ENCODE results near the gene SCUBE1.
"Not testable (repeated sequence)": the region's sequence is repeated elsewhere in the genome, so short reads cannot be mapped to it uniquely, and the experiment has no call there.

The SCUBE1 gene

GRCh38 chr22:43288807-43289420, 54.3 kb downstream of the SCUBE1 start:
- in situ Hi-C loops (cut with HindIII; ENCODE audit: low sequenced_read_pairs), result no loop called here

DNA sequence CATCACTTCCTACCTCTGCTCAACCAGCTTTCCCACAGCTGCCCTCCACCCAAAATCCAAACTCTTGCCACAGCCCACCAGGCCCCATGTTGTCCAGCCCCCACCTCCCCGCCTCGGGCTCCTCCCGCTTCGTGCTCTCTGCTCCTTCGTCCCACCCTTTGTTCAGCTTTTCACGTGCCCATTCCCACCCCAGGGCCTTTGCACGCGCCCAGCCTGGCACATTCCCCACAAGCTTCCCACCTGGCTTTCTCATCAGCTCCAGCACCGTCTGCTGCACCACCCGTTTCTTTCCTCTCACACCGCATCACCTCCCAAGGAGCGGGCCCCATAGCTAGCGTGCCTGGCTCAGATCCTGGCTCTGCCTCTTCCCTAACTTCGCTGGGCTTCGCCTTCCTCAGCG, 54.8 kb downstream of the SCUBE1 start:
- in situ Hi-C loops (cut with HindIII; ENCODE audit: low sequenced_read_pairs), result no loop called here

DNA sequence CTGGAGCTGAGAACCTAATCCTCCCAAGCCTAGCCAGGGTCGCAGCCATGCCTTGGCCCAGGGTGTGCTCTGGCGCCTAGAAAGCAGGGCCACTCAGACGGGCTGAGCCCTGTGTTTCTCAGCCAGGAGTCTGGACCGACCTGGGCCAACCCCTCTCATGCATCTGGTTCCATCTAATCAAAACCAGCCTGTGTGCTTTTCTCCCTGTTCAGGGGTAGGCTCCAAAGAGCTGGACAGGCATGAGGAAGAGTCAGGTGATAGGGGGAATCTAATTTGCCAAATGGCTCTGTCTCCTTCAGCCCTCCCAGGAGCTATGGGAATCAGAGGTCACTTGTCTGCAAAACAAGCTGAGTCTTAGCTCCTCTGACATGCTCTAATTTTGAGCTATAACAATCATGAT, 55.7 kb downstream of the SCUBE1 start:
- in situ Hi-C loops (cut with HindIII; ENCODE audit: low sequenced_read_pairs), result no loop called here

GRCh38 chr22:43281394-43281793, 61.8 kb downstream of the SCUBE1 start:
- in situ Hi-C loops (cut with HindIII; ENCODE audit: low sequenced_read_pairs), result no loop called here

GRCh38 chr22:43280523-43280886, 62.7 kb downstream of the SCUBE1 start:
- in situ Hi-C loops (cut with HindIII; ENCODE audit: low sequenced_read_pairs), result not testable (repeated sequence)

DNA sequence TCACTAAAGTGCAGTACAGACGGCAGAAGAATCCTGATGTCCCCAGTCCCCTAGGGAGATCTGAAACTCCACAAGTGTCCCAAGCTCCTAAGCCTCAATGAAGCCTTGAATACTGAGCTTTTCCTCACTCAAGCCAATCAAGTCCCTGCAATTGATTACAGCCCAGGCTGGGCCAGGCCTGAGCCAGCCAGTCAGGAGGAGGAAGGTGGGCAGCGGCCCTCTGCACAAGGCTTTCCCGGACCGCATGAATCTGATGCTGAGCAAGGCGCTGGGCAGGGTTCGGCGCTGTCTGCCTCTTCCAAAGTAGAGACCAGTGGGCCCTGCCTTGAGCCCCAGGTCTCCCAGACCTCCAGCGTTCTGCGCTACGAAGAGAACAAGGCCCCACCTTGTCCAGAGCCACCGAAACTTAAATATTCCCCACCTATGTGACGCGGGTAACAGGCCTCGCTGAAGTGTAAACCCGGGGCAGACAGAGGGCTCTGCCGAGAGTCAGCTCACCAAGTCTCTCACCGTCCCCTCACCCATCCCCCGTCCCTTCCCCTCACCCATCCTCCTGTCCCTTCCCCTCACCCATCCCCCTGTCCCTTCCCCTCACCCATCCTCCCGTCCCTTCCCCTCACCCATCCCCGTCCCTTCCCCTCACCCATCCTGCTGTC, 63.2 kb downstream of the SCUBE1 start:
- in situ Hi-C loops (cut with HindIII; ENCODE audit: low sequenced_read_pairs), result no loop called here

GRCh38 chr22:43277987-43278601, 65.1 kb downstream of the SCUBE1 start:
- in situ Hi-C loops (cut with HindIII; ENCODE audit: low sequenced_read_pairs), result no loop called here

GRCh38 chr22:43277091-43277490, 66.1 kb downstream of the SCUBE1 start:
- in situ Hi-C loops (cut with HindIII; ENCODE audit: low sequenced_read_pairs), result no loop called here

DNA sequence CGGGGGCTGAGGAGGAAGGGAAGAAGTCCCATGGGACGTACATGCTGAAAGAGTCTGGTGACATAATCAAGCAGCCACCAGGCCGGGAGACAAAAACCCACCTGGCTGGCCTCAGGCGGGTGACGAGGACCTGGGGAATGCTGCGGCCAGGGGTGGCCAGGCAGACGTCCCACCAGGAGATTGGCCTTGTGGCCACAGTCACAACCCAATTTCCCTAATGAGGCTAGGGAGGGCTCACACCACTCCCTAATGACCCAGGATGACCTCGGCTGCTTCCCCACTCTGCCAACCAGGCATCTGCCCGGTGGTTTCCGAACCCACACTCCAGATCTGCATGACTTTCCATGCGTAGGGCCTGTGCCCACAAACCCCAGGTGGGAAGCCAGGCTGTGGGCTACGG, 66.9 kb downstream of the SCUBE1 start:
- in situ Hi-C loops (cut with HindIII; ENCODE audit: low sequenced_read_pairs), result no loop called here

- in situ Hi-C loops (cut with HindIII; ENCODE audit: low sequenced_read_pairs), result no loop called here
Measured at GRCh38 chr22:43275545-43276317, 67.4 kb downstream of the SCUBE1 start.

DNA sequence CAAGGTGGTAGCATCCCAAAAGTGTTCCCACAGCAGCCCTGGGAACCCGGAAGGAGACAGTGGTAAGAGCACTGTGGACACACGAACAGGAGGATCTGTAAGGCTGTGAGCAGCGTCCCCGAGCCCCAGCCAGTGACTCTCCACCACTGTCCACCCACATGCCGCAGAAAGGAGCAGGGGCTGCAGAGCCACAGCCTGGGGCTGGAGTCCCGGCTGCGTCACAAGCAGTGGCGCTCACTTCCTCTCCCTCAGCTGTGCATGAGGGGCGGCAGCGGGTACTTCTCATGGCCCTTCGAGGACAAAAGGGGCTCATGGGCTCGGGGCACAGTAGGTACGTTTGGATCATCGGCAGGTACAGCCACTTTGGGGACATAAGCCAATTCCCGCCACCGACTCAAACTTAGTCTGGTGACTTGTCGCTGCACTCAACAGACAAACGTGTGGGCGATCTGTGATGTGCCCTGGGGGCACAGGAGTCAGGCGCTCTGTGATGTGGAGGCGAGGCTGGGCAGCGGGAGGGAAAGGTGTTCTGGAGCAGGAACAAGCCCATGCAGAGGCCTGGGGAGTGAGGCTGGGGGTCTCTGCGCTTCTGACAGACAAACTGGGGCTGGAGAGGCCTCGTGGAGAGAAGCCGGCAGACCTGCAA, 68.5 kb downstream of the SCUBE1 start:
- in situ Hi-C loops (cut with HindIII; ENCODE audit: low sequenced_read_pairs), result no loop called here

DNA sequence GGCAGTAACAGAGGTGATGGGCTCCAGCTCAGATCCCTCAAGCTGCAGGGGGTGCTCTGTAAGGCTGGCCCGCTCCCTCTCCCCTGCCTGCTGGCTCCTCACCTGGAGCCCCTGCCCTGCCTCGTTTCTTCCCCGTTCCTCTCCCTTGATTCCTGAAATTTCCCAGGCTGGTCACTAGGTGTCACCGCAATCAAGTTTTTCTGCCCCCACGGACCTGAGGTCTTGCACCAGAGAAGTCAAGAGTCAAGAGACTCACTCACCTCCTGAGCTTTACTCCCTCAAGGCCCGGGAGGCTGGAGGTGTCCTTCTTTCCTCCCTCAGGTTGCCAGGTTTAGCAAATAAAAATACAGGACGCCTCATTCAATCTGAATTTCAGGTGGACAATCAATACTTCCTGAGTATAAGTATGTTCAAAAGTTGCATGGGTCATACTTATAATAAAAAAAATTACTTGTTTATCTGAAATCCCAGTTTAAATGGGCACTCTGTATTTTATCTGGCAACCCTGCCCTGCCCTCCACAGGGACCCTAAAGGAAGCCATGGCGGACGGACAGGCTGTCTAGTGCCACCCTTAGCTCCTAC, 69.2 kb downstream of the SCUBE1 start:
- in situ Hi-C loops (cut with HindIII; ENCODE audit: low sequenced_read_pairs), result no loop called here

- in situ Hi-C loops (cut with HindIII; ENCODE audit: low sequenced_read_pairs), result no loop called here
Measured at GRCh38 chr22:43272869-43273318, 70.3 kb downstream of the SCUBE1 start.

- in situ Hi-C loops (cut with HindIII; ENCODE audit: low sequenced_read_pairs), result no loop called here
Measured at GRCh38 chr22:43272301-43272700, 70.9 kb downstream of the SCUBE1 start.

DNA sequence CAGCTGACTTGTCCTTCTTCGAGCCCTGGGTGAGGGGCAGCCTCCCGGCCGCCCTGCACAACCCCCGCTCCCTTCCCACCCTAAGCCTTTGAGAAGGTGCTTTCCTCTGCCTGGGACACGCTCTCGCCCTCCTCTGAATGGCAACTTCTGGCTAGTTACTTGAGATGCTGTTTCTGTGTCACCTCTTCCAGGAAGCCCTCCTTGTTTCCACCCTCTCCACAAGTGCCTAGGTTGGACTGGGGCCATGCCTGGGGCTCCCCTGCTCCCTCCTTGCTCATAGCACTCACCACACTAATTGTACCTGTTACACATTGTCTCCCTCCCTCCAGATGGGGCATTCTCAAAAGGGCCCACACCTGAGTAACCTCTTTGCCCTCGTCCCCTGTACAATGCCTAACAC, 72.2 kb downstream of the SCUBE1 start:
- in situ Hi-C loops (cut with HindIII; ENCODE audit: low sequenced_read_pairs), result no loop called here

GRCh38 chr22:43270314-43270908, 72.8 kb downstream of the SCUBE1 start:
- in situ Hi-C loops (cut with HindIII; ENCODE audit: low sequenced_read_pairs), result no loop called here

DNA sequence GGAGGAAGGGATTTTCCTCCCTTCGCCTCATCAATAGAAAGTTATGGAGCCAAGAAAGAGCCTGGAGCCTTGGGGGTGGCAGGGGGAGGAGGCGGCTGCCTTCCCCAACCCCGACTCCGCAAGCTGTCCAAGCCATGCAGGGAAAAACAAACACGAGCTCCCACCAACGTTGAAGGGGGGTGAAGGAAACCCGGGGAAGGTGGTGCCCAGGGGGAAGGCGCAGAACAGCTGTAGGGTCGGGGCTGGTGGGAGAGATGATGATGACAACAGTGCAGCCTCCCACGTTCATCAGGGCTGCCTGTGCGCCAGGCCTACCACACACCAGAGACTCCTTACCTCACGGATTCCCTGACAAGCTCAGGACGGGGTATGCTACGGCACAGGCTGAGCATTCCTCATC, 73.5 kb downstream of the SCUBE1 start:
- in situ Hi-C loops (cut with HindIII; ENCODE audit: low sequenced_read_pairs), result no loop called here

GRCh38 chr22:43269246-43269645, 73.9 kb downstream of the SCUBE1 start:
- in situ Hi-C loops (cut with HindIII; ENCODE audit: low sequenced_read_pairs), result no loop called here

DNA sequence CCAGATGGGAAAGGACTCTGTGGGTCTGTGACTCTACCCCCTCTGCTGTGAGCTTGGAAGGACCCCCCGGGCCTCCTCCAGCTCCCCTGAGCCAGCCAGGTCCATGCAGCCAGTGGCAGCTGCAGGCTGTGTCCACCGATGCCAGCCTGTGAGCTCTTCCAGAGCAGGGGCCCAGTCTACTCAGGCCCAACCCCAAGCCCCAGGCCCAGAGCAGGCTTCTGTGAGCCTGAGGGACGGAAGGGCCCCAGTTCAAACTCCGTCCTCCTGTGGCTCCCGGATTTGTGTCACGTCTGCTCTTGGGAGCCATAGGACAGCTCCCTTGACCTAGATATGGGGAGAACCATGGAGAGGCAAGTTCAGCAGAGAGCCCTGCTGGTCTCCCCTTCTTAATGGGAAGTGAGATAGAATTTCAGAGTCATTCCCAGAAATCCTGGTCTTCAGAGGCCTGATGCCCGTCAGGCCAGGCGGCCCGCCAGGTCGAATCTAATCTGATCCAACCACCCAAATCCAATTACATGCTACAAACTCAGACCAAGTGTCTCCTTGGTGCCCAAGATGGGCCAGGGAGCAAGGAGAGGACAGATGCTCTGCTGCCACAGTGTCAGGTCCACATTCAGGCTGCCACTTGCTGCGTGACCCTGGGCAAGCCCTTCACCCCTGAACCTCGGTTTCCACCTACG, 75.1 kb downstream of the SCUBE1 start:
- in situ Hi-C loops (cut with HindIII; ENCODE audit: low sequenced_read_pairs), result no loop called here
